WI38 (cell line): ENCODE results near the gene MRPL39.

Experiments
- H3K4me3 ChIP-seq: 2 replicates; pipeline ENCODE4 v1.5.1; 2011; ENCODE audit warnings: low read depth, mild to moderate bottlenecking, control low read depth, low read length
- CTCF ChIP-seq: IDR thresholded peaks from 2 replicates; pipeline ENCODE4 v1.5.1; 2012; ENCODE audit warnings: low read depth, mild to moderate bottlenecking, control low read depth, low read length

The MRPL39 gene

GRCh38 chr21:25566645-25567044 is 40.6 kb downstream of the MRPL39 start:
- no peak for TF ChIP-seq CTCF
- H3K4me3 ChIP-seq = no peak overlapping the region

- no peak for TF ChIP-seq CTCF
- H3K4me3 ChIP-seq = no peak overlapping the region
These were observed 41.7 kb downstream of the MRPL39 start for GRCh38 chr21:25565272-25566211.

- peak overlapping the region; percentile 75 for H3K4me3 ChIP-seq
- TF ChIP-seq CTCF = no peak
These were observed 42.8 kb downstream of the MRPL39 start for GRCh38 chr21:25564349-25564948.

- TF ChIP-seq CTCF = no peak
- peak overlapping the region; percentile 75 for H3K4me3 ChIP-seq
These were observed 43.7 kb downstream of the MRPL39 start for GRCh38 chr21:25563361-25564116.

- peak overlapping the region; percentile 75 for H3K4me3 ChIP-seq
These were observed 44.6 kb downstream of the MRPL39 start for GRCh38 chr21:25562660-25563059.

More at GRCh38 chr21:25562660-25563059, 44.6 kb downstream of the MRPL39 start:
- TF ChIP-seq CTCF = no peak
